Activated CD8-positive, alpha-beta memory T cell treated with anti-CD3 and anti-CD28 coated beads for 1 hour (primary cell): ENCODE data around the gene TGFB1.
"Not testable (repeated sequence)": the region's sequence is repeated elsewhere in the genome, so short reads cannot be mapped to it uniquely, and the experiment has no call there.

Experiments
- DNase-seq, 2 donors: peaks; one replicate each; pipeline ENCODE4 v3.0.0-alpha.2; 2020; ENCODE audit warnings: low read depth in 1 of 2; ENCODE audit errors: extremely low read depth in 1 of 2

The TGFB1 gene

DNA sequence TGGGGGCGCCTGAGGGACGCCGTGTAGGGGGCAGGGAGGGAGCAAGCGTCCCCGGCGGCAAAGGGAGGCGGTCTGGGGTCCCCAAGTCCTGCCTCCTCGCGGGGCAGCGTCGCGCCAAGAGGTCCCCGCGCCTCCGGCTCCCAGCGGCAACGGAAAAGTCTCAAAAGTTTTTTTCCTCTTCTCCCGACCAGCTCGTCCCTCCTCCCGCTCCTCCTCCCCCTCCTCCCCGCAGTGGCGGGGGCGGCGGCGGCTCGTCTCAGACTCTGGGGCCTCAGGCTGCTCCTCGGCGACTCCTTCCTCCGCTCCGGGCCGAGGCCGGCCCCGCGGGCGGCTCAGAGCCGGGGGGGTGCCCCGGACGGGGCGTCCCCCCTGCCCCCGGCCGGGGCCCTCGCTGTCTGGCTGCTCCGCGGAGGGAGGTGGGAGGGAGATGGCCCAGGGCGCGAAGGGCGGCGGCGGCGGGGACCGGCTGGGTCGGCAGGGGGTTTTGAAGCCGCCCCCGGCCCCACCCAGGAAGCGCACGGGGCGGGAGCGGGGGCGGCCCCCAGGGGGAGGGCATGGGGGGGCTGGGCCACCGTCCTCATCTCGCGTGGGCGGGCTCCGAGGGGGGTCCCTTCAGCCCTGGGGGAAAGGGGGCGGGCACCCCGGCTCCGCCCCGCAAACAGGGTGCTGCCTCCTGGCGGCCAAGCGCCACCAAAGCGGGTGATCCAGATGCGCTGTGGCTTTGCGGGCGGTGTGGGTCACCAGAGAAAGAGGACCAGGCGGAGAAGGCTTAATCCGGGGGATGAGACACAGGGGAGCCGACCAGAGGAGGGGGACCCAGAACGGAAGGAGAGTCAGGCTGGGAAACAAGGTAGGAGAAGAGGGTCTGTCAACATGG is at the start of gene TGFB1:
TGFB1 (minus strand) TSS at position 457 of the 877 bp plus-strand sequence. CDS start 878 bp downstream, outside the sequence.
- DNase-seq = peak; percentile 90 to 95

- DNase-seq = no peak
Measured at GRCh38 chr19:41402010-41402409, 48.3 kb upstream of the TGFB1 start.

DNA sequence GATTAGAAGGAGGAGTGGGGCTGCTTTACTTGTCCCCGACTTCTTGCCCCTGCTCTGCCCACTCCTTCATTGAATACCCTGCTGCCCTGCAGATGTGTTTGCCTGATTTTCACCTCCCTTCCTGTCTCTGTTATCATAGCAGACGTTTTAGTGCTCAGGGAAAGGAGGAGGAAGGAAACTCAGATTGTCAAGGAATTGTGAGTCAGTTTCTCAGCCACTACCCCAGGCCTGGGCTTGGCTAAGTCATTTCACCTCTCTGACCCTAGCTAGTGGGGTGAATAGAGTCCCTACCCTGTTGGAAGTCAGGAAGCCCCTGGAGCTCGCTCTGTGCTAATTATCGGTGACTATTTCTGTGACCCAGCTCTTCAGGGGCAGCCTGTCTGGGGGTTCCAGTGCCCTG is 47.8 kb upstream of the TGFB1 start:
- DNase-seq = no peak

- DNase-seq = no peak
Measured at GRCh38 chr19:41399525-41399924, 45.8 kb upstream of the TGFB1 start.

- no peak for DNase-seq
Measured at GRCh38 chr19:41399091-41399490, 45.4 kb upstream of the TGFB1 start.

DNA sequence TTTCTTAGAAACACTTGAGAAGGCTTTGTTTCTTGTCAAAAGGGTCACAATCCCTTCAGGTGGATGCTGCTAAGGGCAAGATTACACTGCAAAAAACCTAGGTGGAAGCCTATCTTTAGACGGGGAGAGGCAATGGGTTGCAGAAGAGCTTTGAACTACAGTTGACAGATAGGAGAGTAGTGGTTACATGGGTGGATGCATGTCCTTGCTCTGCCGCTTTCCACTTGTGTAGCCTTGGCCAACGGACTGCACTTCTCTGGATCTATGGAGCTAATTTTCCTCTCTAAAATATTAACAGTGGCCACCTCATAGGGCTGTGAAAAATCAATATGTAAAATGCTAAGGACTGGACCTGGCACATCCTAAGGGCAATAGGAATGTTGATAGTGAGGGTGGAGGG is 44.9 kb upstream of the TGFB1 start:
- no peak for DNase-seq

- no peak for DNase-seq
Measured at GRCh38 chr19:41398050-41398418, 44.3 kb upstream of the TGFB1 start.

DNA sequence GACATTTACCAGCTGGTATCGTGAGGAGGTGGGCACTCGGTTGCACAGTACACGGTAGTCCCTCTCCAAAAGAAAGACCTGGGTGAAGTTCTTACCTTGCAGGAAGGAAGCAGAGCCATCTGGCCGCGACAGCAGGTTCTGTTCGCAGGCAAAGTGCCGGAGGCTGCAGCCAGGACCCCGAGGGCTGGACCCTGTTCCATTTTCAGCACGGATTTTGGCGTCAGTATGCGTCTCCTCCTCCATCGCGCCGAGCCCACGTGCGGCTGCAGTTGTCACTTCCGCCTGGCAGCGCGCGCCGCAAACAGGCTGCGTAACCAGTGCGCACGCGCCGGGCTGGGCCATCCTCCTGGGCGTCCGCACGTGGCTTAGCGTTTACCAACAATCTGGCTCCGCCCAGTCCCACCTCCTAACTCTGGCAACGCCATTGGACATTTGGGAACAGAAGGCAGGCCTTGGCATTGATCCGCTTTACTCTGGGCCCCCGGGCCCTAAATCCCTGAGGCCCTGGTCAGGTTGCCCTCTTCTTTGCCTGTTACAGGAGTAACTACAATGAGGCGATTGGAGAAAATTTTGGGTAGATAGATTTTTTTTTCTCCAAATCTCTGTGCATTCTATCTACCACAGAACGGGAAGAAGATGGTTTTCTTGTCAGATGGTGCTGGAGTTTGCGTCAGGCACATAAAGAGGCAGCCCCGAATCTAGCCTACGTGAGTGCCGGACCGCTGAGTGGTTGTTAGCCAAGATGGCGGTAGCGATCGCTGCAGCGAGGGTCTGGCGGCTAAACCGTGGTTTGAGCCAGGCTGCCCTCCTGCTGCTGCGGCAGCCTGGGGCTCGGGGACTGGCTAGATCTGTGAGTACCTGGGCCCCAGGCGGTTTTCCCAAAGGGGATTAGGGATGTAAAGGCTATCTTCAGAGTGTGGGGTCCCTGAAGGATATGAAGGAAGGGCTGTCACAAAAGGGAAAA is 43.6 kb upstream of the TGFB1 start, which contains the start of the genes BCKDHA and EXOSC5:
BCKDHA (plus strand) TSS at position 733 of the 964 bp plus-strand sequence; CDS start at position 743, 10 bp downstream.
EXOSC5 (minus strand) TSS at position 274 of the 964 bp plus-strand sequence; CDS start at position 243, 31 bp downstream.
- DNase-seq = peak; percentile 98

- no peak for DNase-seq
Measured at GRCh38 chr19:41395355-41395754, 41.6 kb upstream of the TGFB1 start.

- DNase-seq = no peak
Measured at GRCh38 chr19:41392775-41393174, 39.1 kb upstream of the TGFB1 start.

DNA sequence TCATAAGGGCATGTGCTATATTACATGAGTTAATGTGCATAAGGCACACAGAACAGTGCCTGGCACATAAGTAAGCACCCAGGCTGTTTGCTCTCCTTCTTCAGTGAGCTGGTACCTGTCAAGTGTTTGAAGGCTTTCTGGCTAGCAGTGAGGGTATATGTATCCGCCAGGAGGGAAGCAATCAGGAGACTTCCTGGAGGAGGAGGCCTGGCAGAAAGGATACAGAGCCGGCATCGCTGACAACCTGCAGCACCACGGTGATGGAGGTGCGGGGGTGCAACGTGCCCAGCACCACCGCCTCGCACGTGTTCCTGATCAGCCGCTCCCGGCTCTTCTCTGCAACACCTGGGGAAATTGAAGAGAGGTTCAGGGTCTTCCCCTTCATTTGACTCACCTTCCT is 37.9 kb upstream of the TGFB1 start:
- no peak for DNase-seq

DNA sequence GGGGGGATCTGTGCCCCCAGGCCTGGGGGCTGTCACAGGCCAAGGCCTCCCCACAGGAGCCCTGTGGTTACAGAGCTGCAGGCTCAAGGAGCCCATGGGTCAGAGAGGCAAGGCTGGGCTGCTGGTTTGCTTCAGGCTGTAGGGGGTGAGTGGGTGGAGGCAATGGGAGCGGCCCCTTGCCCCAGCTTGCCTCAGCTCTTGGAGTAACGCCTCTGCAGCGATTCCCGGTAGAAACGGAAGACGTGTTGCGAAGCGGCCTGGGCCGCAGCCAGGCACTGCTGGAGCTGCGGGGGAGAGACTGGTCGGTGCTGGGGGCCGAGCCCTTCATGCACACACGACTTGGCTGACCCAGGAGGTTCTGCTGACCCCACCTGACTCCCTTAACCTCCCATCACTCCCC is 32.7 kb upstream of the TGFB1 start:
- no peak for DNase-seq

DNA sequence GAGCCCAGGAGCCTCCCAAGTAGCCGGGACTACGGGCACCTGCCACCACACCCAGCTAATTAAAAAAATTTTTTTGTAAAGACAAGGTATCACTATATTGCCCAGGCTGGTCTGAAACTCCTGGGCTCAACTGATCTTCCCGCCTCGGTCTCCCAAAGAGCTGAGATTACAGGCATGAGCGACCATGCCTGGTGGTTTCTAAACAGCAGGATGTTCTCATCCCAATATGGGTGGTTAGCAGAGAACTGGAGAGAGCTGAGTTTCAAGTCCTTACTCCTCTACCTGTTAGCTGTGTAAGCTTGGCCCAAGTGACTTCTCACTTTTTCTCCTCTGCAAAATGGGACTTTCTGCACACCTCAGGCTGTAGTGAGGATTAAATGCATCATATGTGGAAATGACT is 30.6 kb upstream of the TGFB1 start:
- no peak for DNase-seq

- not testable (repeated sequence) for DNase-seq
Measured at GRCh38 chr19:41381536-41381935, 27.8 kb upstream of the TGFB1 start.

DNA sequence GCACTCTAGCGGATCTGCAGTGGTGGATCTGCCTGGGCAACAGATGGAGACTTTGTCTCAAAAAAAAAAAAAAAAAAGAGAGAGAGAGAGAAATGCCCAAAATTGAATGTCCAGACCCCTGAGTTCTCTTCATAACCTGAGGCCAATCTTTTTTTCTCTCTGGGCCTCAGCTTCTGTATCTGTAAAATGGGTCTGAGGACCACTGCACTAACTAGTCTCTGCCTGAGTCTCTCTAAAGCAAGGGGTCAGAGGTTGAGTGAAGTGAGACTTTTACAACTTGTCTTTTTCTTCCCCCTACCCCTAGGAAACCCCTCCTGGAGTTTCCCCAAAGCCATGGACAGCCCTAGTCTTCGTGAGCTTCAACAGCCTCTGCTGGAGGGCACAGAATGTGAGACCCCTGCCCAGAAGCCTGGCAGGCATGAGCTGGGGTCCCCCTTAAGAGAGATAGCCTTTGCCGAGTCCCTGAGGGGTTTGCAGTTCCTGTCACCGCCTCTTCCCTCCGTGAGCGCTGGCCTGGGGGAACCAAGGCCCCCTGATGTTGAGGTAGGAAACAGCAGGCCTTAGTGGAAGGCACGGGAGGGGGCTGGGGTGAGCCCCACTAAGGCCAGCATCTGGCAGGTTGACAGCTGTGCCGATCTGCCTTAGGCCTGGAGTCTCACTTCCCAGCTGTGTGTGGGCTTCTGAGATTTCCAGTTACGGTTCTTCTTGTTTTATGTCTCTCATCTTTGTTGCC is 24.4 kb upstream of the TGFB1 start:
- no peak for DNase-seq

DNA sequence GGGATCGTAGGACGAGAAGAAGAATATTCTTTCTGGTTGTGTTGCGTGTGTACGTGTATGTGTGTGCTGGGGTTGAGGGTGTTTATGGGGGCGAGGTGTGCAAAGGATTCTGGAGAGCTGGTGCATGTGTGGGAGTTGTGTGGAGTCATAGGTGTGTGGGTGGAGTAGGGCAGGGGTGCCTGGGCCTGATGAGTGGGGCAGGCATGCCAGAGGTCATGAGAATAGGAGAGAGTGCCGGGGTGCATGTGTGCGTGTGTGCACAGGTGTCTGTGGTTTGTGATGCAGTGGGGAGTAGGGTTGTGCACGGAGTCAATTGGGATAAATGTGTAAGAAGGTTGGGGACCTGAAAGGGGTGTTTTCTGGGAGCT is 23.3 kb upstream of the TGFB1 start:
- DNase-seq = no peak

DNA sequence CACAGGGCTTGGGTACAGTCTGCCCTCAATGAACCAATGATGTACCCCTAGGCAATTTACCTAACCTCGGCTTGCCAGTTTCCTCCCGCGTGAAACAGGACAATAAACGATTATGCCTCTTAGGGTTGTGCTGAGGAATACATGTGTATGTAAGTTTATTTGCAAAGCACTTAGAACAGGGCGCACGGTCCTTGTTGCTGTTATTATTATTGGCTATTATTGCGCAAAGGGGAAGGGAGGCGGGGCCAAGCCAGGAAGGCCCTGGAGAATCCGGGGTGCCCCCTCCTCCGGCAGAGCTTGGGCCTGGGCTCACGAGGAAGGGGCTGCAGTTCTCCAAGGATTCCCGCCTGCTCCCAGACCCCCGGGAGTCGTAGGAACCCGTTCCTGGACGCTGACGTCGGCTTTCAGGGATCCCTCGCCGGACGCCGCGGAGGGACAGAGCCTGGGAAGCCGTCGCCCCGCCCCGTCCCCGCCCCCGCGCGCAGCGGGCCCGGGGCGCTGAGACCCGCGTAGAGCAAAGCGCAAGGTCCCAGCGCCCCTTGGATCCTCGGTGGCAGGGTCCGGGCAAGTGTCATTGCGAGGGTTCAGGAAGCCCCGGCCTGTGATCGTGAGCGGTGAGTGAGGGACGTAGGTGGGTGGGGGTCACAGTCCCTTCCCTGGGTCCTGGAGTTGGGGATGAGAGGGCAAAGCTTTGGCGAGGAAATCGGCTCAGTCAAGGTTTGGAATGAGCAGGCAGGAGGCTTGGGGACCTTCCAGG is 22.7 kb upstream of the TGFB1 start, which contains the start of gene TMEM91:
TMEM91 (plus strand) TSS at position 293 of the 757 bp plus-strand sequence. CDS start 1,777 bp downstream, outside the sequence.
- DNase-seq = no peak

DNA sequence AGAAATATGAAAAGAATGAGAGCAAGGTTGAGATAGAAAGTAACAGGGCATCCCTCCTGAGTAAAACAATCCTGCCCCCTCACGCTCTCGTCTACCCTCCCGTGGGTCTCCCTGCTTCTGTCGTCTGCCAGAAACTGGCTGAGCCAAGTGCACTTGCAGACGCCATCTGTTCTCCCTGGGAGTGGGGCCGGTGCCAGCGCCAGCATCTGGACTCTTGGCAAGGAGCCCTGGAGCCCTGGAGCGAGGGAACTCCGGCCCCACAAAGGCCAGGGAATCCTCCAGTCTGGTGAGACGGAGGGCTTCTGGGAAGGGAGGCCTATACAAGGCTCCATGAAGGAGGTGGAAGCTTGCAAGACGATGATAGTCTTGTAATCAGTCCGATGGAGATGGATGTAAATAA is 20.3 kb upstream of the TGFB1 start:
- no peak for DNase-seq

- DNase-seq = no peak
Measured at GRCh38 chr19:41372501-41372900, 18.8 kb upstream of the TGFB1 start.

DNA sequence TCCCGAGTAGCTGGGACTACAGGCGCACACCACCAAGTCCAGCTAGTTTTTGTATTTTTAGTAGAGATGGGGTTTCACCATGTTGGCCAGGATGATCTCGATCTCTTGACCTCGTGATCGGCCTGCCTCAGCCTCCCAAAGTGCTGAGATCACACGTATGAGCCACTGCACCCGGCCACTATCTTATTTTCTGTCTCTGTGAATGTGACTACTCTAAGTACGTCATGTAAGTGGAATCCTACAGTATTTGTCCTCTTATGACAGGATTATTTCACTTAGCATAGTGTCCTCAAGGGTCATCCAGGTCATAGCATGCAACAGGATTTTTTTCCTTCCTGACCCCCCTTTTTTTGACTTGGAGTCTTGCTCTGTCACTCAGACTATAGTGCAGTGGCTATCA is 17.8 kb upstream of the TGFB1 start:
- no peak for DNase-seq
